MV-4-11 (cell line): Measurements from ENCODE around the gene CFAP77.
"Not testable (repeated sequence)": the region's sequence is repeated elsewhere in the genome, so short reads cannot be mapped to it uniquely, and the experiment has no call there.

Experiments
- DNase-seq: peaks from one replicate; lab custom pipeline; 2025; lab: John Stamatoyannopoulos, UW

Gene CFAP77

GRCh38 chr9:132409828-132410528, at the start of gene CFAP77:
TSS of gene CFAP77 (plus strand) at chr9:132410211. CDS start at chr9:132410272, 61 bp downstream.
- DNase-seq = peak; percentile 36

- no peak for DNase-seq
Measured at GRCh38 chr9:132364068-132364467, 45.9 kb upstream of the CFAP77 start.

- DNase-seq = peak; percentile 70
Measured at GRCh38 chr9:132365986-132366385, 44.0 kb upstream of the CFAP77 start.

- DNase-seq = peak; percentile 73
Measured at GRCh38 chr9:132366481-132366880, 43.5 kb upstream of the CFAP77 start.

- no peak for DNase-seq
Measured at GRCh38 chr9:132367613-132368313, 42.2 kb upstream of the CFAP77 start.

GRCh38 chr9:132369421-132369820, 40.6 kb upstream of the CFAP77 start:
- DNase-seq = no peak

- peak; percentile 7 for DNase-seq
Measured at GRCh38 chr9:132370592-132370991, 39.4 kb upstream of the CFAP77 start.

GRCh38 chr9:132372177-132373095, 37.6 kb upstream of the CFAP77 start:
- DNase-seq = peak; percentile 72

- DNase-seq = not testable (repeated sequence)
Measured at GRCh38 chr9:132377769-132378168, 32.2 kb upstream of the CFAP77 start.

- not testable (repeated sequence) for DNase-seq
Measured at GRCh38 chr9:132378416-132378815, 31.6 kb upstream of the CFAP77 start.

GRCh38 chr9:132381966-132382541, 28.0 kb upstream of the CFAP77 start:
- DNase-seq = peak; percentile 90

- peak; percentile 6 for DNase-seq
Measured at GRCh38 chr9:132383462-132383883, 26.5 kb upstream of the CFAP77 start.

- no peak for DNase-seq
Measured at GRCh38 chr9:132384376-132384775, 25.6 kb upstream of the CFAP77 start.

- no peak for DNase-seq
Measured at GRCh38 chr9:132387133-132387532, 22.9 kb upstream of the CFAP77 start.

GRCh38 chr9:132390966-132391365, 19.0 kb upstream of the CFAP77 start:
- DNase-seq = no peak

- DNase-seq = no peak
Measured at GRCh38 chr9:132391449-132391848, 18.6 kb upstream of the CFAP77 start.

GRCh38 chr9:132395560-132395959, 14.5 kb upstream of the CFAP77 start:
- no peak for DNase-seq

- no peak for DNase-seq
Measured at GRCh38 chr9:132401824-132402223, 8.2 kb upstream of the CFAP77 start.

- peak; percentile 28 for DNase-seq
Measured at GRCh38 chr9:132404228-132404881, 5.7 kb upstream of the CFAP77 start.

- DNase-seq = peak; percentile 90
Measured at GRCh38 chr9:132406554-132407122, 3.4 kb upstream of the CFAP77 start, which contains the start of gene TTF1. TSS of gene TTF1 (minus strand) at chr9:132406840. CDS start at chr9:132402821, 4,019 bp downstream.

GRCh38 chr9:132407196-132407595, 2.8 kb upstream of the CFAP77 start:
- no peak for DNase-seq
